Ramos (cell line): ENCODE data around the gene SMYD3.

Experiments
- in situ Hi-C: fragments of 300-500 bp; cut with MboI; formaldehyde crosslinking; loops from one replicate; pipeline ENCODE4 v1.14.3; 2022; ENCODE audit warnings: low sequenced_read_pairs; ENCODE audit not compliant: unreplicated experiment

SMYD3 gene

DNA sequence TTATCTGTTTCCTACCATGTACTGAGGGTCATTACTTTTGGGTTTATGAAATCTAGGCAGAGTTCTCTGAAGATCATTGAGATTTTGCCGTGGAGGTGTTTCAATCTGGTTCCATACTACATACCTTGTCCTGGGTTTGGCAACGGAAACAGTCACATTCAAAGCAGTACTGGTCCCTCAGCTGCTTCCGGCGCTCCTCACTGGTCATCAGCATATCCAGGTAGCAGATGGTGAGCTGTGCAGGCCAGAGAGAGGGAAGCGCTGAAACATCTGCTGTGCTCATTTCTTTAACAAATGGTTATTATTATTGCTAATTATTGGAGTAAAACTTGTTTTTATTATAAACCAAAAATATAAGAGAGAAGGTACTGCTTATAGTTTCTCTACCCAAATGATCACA, 591.7 kb downstream of the SMYD3 start:
- in situ Hi-C loops, result no loop called here

DNA sequence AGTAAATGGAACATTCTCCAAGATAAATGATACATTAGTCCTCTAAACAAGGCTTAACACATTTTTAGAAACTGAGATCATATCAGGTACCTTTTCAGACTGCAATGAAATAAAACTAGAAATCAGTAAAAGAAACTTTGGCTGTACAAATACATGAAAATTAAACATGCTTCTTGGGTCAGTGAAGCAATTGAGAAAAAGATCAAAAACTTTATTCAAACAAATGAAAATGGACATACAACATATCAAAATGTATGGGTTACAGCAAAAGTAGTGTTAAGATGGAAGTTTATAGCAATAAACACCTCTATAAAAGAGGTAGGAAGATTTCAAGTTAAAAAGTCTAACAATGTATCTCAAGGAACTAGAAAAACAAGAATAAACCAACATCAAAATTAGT, 598.5 kb downstream of the SMYD3 start:
- in situ Hi-C loops, result no loop called here

GRCh38 chr1:245906207-245906606, 600.9 kb downstream of the SMYD3 start:
- in situ Hi-C loops, result no loop called here

DNA sequence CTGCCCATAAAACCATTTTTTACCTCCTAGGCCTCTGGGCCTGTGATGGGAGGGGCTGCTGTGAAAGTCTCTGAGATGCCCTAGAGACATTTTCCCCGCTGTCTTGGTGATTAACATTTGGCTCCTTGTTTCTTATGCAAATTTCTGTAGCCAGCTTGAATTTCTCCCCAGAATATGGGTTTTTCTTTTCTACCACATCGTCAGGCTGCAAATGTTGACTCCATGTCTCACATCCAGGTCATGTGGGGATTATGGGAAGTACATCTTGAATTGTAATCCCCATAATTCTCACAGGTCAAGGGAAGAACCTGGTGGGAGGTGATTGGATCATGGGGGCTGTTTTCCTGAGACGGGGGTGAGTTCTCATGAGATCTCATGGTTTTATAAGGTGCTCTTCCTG, 603.2 kb downstream of the SMYD3 start:
- in situ Hi-C loops, result no loop called here

DNA sequence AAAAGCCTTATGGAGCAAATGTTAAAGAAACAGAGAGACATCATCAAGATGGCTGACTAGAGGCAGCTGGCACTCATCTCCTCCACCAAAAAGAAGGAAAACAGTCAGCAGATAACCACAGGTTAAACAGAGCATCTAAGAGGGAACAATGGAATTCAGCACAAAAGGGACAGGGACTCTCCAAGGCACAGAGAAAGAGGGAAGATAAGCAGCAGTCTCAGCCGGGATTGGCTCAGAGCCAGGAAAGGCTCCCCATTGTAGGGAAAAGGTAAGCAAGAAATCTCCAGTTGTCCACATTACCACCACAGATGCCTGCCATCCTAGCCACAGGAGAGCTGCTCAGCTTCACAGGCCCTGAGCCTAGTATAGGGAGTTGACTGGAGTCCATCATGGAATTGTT, 605.5 kb downstream of the SMYD3 start:
- in situ Hi-C loops, result no loop called here

GRCh38 chr1:245901037-245901436, 606.0 kb downstream of the SMYD3 start:
- in situ Hi-C loops, result no loop called here

GRCh38 chr1:245898581-245898980, 608.5 kb downstream of the SMYD3 start:
- in situ Hi-C loops, result no loop called here

DNA sequence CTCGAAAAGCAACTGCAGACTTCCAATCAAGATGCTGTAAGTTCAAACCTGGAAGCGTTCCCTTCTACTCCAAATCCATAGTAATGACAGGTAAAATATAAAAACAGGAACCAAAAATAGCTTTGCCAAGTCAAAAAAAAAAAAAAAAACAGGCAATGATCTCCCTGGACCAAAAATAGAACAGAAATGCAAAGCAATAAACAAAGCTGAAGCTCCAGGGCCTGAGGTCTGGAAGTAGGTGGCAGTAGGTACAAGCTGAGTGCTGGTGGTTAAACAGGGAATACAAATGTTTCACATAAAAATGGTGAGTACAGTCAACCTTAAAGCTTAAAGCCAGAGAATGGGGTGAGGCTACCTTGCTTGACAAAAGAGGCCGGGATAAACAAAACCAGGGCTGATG, 610.8 kb downstream of the SMYD3 start:
- in situ Hi-C loops, result no loop called here

DNA sequence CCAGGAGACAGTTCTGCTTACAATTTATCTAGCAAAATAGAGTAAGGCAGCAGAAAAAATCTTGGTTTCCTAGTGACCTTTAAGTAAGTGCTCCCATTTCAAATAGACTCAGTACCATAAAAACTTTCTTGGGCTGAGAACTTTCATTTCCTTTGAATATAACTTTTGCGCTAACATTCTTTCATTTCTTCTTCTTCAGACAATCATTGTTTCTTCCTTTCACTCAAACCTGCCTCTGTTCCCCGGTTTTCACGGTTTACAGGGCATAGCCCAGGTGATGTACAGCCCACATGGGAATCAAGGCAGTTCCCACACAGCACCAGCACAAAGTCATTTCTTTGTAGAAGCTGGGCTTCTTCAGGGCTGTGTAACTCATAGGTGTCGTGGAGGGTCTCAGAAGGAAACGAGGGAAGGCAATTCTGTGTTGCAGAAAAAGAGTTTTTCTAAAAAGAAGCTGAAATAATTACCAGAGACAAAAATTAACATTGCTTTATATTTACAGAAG, 611.6 kb downstream of the SMYD3 start:
- in situ Hi-C loops, result no loop called here

- in situ Hi-C loops, result no loop called here
Measured at GRCh38 chr1:245894843-245895242, 612.2 kb downstream of the SMYD3 start.

GRCh38 chr1:245893025-245893424, 614.1 kb downstream of the SMYD3 start:
- in situ Hi-C loops, result no loop called here

DNA sequence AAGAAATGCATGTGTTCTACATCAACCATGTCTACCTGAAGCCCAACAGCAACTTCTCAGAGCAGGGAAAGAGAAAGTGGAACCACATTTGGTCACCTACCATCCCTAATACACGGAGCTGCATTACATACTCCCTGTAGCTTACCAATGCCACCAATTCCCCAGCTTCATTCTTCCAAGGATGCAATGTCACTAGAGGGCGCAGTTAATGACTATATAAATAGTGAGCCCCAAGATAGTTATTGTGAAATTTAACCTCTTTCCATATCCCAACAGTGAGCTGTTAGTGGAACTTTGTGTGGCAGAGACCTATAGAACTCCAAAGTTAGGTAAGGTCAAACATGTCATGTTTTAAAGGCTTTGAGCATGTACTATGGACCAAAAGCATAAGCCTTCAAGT, 618.3 kb downstream of the SMYD3 start:
- in situ Hi-C loops, result no loop called here

GRCh38 chr1:245887829-245888228, 619.2 kb downstream of the SMYD3 start:
- in situ Hi-C loops, result no loop called here

GRCh38 chr1:245881767-245882391, 625.2 kb downstream of the SMYD3 start:
- in situ Hi-C loops, result no loop called here

DNA sequence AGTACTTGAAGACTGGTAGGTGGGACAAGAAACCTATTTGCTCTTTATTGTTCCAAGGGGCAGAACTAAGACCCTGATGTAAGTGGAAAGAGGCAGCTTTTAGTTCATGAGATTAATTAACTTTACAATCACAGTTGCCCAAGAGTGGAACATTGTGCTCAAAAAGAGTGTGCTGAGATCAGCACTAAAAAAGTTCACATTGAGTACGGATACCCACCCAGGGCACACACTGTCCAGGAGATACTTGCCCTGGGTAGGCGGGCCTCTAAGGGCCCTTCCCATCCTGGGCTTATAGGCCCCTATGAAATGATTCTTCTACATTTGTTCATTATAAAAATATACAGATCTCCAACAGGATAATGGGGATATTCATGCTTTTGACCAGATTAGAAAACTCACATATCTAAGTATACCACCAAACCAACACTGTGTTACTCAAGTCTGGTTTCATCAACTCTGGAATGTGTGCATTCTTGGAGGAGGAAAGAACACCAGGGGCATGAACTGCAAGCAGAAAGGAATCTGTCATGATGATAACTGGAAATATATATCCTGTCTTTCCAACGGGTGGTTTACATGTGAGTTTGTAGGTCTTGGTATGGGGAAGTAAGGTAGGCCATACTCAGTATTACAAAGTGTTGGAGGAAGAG, 626.2 kb downstream of the SMYD3 start:
- in situ Hi-C loops, result no loop called here

DNA sequence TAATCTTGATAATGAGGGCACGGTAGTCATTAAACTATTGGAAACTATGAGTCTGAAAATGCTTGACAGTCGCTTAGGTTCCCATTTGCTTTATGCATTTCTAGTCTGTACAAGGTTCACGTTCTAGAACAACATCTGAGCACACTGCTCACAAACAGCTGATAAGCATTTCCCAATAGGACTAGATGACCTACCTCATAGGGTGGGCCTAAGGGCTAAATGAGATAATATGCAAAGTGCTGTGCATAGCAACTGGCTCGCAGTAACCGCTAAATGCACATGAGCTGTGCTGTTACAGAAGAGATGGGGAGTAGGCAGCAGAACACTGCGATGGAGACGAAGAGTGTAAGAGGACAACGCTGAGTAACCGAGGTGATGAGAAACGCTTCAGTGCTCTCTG, 628.0 kb downstream of the SMYD3 start:
- in situ Hi-C loops, result no loop called here

DNA sequence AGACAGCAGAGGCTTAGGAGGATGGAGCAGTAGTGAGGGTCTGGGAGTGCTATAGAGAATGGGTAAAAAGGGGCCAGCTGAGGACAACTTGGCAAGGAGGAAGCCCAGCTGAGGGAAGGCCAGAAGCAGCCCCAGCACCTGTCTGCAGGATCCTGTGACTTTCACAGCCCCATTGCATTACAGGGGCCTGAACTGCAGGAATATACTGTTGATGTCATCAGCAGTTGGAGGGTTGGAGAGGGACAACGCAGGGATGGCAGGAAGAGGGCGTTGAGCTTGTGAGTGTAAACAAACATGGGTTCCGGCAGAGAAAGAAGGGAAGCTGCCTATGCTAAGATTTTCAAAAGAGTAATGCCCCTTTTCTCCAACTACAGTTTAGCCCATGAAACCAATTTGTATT, 628.5 kb downstream of the SMYD3 start:
- in situ Hi-C loops, result no loop called here

DNA sequence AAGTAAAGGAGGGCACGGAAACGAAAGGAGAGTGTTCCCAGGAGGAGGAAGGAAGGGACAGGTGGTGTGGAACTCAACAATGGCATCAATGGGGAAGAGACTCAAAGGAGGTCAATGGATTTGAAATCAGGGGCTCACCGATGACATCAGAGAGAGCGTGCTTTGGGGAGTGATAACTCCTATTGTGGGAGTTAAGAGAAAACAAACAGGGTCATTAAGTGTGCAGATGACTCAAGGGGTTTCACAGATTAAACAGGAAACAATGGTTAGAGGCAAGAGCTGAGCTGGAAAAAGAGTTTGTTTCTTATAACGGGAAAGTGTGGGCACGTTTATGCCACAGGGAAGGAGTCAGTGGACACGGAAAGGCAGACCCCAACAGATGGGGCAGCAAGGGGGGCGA, 629.1 kb downstream of the SMYD3 start:
- in situ Hi-C loops, result no loop called here

DNA sequence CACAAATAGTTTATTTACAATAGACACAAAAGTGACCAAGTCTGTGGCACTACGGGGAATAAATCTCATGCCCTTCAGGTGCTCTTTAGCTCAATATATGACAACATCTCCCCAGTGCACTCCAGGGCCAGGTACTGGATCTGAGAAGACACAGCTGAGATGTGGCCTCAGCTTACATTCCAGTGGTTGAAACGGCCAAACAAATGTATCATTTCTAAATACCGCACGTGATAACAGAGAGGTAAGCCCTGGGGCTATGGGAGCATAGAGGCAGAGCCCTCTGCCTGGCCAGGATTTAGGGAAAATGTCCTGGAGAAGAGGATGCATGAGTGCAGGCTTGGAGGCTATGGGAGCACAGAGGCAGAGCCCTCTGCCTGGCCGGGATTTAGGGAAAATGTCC, 630.5 kb downstream of the SMYD3 start:
- in situ Hi-C loops, result no loop called here

DNA sequence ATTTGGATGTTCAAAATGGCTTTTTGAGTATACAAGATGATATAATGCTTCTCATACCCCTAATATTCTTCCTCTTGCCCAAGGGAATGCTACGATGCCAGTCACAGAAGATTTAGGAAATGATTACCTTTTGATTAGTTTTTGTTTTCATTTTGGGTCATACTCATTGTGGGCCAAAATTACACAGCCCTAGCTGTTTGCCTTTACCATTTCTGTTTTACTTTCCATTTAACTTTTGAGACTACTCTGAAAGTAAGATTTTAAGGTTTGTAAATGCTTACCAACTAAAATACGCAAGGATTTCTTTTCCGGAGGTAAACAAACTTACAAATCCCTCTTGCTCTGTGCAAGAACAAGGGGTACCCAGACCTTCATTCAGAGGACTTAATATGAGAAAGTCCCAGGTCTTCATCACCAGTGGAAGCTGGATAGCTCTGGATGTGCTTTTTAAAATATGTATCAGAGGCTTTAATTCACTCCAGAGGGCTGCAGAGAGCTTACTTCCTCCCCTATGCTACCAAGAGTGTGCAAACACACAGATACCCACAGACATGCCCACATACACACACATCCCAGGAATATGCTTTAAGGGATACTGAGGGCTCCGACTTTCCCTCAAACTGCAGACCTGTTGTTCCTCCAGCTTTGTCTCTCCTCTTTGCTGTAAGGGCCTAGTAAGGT, 631.4 kb downstream of the SMYD3 start:
- in situ Hi-C loops, result no loop called here

- in situ Hi-C loops, result no loop called here
Measured at GRCh38 chr1:245874942-245875580, 632.0 kb downstream of the SMYD3 start.
